ENCODE results near the gene GRID1.

The GRID1 gene

GRCh38 chr10:86353506-86354485 lies 12.8 kb downstream of the GRID1 start:
- no peak for DNase-seq

GRCh38 chr10:86350897-86351296 lies 15.7 kb downstream of the GRID1 start:
- no peak for DNase-seq

- no peak for DNase-seq
Measured at GRCh38 chr10:86349940-86350630, 16.5 kb downstream of the GRID1 start.

GRCh38 chr10:86349474-86349873 lies 17.1 kb downstream of the GRID1 start:
- DNase-seq: no peak

GRCh38 chr10:86348321-86349210 lies 18.0 kb downstream of the GRID1 start:
- no peak for DNase-seq

GRCh38 chr10:86347856-86348255 lies 18.7 kb downstream of the GRID1 start:
- DNase-seq: peak; percentile 22

GRCh38 chr10:86346799-86347665 lies 19.6 kb downstream of the GRID1 start:
- peak; percentile 25 for DNase-seq

- peak; percentile 20 for DNase-seq
Measured at GRCh38 chr10:86345859-86346798, 20.5 kb downstream of the GRID1 start.

GRCh38 chr10:86345296-86345858 lies 21.2 kb downstream of the GRID1 start:
- peak; percentile 30 for DNase-seq

- DNase-seq: no peak
Measured at GRCh38 chr10:86344714-86345161, 21.9 kb downstream of the GRID1 start.

- peak; percentile 5 for DNase-seq
Measured at GRCh38 chr10:86344281-86344680, 22.3 kb downstream of the GRID1 start.

- peak; percentile 12 for DNase-seq
Measured at GRCh38 chr10:86343761-86344160, 22.8 kb downstream of the GRID1 start.

- DNase-seq: peak; percentile 37
Measured at GRCh38 chr10:86342111-86342863, 24.3 kb downstream of the GRID1 start.

- peak; percentile 27 for DNase-seq
Measured at GRCh38 chr10:86341361-86341811, 25.2 kb downstream of the GRID1 start.

- DNase-seq: peak; percentile 20
Measured at GRCh38 chr10:86340991-86341260, 25.7 kb downstream of the GRID1 start.

GRCh38 chr10:86340176-86340990 lies 26.2 kb downstream of the GRID1 start:
- peak; percentile 2 for DNase-seq

GRCh38 chr10:86339226-86339865 lies 27.2 kb downstream of the GRID1 start:
- DNase-seq: peak; percentile 36

GRCh38 chr10:86337121-86337601 lies 29.4 kb downstream of the GRID1 start:
- peak; percentile 13 for DNase-seq
